Articular chondrocyte of knee joint (primary cell): ENCODE data around the gene CCNB1IP1. TPM values are rescaled to one million over a fixed set of nuclear protein-coding genes. Genes with fewer than 3 reads are reported as not detected.
A peak's percentile ranks its signal among the peaks of the same experiment; 100 is the strongest.

Experiments used
- small RNA-seq: library from RNA; depleted of rRNA; stranded (forward); fragments of <200 nt; gene quantifications from one replicate; pipeline ENCODE3, GENCODE V24; 2012
- total RNA-seq: library from RNA; depleted of rRNA; stranded (reverse); fragments of >200 nt; gene quantifications from 2 replicates; pipeline ENCODE4 v1.2.3, GENCODE V29; 2012

Gene CCNB1IP1, protein sequence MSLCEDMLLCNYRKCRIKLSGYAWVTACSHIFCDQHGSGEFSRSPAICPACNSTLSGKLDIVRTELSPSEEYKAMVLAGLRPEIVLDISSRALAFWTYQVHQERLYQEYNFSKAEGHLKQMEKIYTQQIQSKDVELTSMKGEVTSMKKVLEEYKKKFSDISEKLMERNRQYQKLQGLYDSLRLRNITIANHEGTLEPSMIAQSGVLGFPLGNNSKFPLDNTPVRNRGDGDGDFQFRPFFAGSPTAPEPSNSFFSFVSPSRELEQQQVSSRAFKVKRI
- 40.1 and 40.6 TPM in 2 replicates for total RNA-seq

DNA sequence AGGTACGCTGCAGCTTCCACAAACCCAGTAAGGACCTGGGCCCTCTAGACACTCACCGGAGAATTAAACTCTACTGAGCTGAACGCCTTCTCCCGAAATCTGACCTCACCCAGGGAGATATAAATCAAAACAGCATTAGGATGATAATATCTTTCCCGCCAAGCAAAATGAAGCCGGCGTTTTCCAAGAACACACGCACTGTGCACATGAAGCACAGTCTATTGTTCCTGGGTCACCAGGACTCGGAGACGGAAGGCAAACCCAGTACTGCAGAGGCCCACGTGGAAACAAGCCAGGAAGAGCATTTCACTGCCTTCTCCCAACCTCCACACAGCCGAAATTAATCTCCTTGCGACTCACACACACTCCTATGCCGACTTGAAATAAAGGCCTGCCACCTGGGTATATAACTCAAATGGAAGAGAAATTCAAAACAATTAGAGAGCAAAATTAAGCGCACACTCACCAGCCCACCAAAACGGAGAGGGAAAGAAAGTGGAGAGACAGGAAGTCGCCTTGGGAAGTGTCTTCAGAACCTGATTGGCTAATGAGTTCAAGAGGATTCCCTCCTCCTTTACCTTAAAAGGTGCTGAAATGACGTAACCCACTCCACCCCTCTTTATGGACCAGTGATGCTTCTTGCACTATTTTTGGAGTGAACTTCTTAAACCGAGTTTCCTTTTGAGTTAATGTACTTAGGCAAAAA is at the start of gene CCNB1IP1:
Gene CCNB1IP1, minus strand, starts transcription at position 492 of the 706 bp plus-strand sequence. CDS start 16,756 bp downstream, outside the sequence.

DNA sequence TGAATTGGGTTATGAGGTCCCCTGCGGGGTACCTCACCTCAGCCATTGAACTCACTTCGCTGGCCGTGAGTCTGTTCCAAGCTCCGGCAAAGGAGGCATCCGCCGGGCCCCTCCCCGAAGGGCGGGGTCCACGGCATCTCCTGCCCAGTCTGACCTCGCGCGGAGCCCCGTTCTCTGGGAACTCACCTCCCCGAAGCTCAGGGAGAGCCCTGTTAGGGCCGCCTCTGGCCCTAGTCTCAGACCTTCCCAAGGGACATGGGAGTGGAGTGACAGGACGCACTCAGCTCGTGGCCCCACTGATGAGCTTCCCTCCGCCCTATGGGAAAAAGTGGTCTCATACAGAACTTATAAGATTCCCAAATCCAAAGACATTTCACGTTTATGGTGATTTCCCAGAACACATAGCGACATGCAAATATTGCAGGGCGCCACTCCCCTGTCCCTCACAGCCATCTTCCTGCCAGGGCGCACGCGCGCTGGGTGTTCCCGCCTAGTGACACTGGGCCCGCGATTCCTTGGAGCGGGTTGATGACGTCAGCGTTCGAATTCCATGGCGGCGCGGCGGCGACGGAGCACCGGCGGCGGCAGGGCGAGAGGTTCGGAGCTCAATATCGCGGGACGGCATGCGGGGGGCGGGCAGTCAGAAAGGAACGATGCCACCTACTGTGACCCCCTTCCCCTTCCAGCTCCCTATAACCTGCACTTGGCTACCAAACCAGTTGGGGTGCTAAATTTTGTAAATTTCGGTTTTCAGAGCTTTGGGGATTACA is 10.2 kb upstream of the CCNB1IP1 start, which contains the start of gene PARP2:
Gene PARP2, plus strand, starts transcription at position 544 of the 770 bp plus-strand sequence. Its CDS starts 7 bp downstream, at position 551.

DNA sequence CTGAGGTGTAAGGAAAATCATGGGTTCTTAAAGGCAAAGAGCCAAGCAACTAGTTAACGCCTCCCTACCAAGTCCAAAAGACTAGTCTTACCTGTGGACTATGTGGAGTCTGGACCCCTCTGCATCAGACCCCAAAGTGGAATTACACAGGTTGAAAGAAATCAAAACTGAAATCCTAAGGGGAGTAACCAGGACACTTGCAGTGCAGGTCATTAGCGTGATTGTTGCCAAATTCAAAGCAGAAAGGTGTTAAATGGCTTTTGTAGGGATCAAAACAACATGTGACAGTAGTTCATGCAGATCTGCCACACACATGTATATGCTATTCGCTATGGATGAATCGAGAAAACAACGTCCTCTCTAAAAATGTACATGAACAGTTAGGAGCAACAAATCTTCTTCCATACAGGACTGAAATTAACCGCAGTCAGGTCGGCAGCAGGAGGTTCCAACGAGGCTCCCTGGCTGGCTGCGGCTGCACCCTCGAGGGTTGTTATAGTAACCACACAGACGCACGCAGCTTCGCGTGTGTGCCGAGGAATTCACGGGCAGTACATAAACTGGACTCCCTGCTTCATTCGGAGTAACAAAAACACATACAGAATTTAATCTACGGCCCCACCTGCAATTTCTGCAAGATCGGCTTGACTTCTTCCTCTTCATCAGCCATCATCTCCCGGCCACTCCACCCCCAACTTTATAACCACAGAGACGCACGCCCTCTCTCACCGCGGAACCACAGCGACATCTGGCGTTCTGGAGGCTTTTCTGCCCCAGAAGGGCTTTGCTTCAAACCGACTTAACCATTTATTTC is 27.6 kb downstream of the CCNB1IP1 start, which contains the start of gene TTC5:
Gene TTC5, minus strand, starts transcription at position 687 of the 814 bp plus-strand sequence. Its CDS starts 14 bp downstream, at position 673.

Small RNA genes lying within 50 kb of the gene (small RNA-seq; reads per million reads assigned to genes)
- gene SNORA79B = 0.88 reads per million, percentile 36 among the genes with 10 or more reads in this experiment
- gene SNORD126 = 53.5 reads per million, percentile 97 among the genes with 10 or more reads in this experiment

Other genes starting within 250 kb of the CCNB1IP1 start
- gene OR4K17, start 222.5 kb downstream of the CCNB1IP1 start, total RNA-seq = not detected in 2 replicates
- gene OR4N5, start 194.5 kb downstream of the CCNB1IP1 start, total RNA-seq = not detected in 2 replicates
- not detected in 2 replicates for gene OR11G2, start 142.4 kb downstream of the CCNB1IP1 start, total RNA-seq
- not detected in 2 replicates for gene OR11H6, start 109.6 kb downstream of the CCNB1IP1 start, total RNA-seq
- gene OR11H7, start 104.3 kb downstream of the CCNB1IP1 start, total RNA-seq = not detected in 2 replicates
- gene OR11H4, start 94.0 kb downstream of the CCNB1IP1 start, total RNA-seq = not detected in 2 replicates
- gene TTC5, start 27.3 kb downstream of the CCNB1IP1 start, total RNA-seq = 15.7 and 17.6 TPM in 2 replicates
- 7.3 and 11.2 TPM in 2 replicates for gene PARP2, start 10.4 kb upstream of the CCNB1IP1 start, total RNA-seq
- gene TEP1, start 80.2 kb upstream of the CCNB1IP1 start, total RNA-seq = 25.0 and 27.2 TPM in 2 replicates
- gene KLHL33, start 102.9 kb upstream of the CCNB1IP1 start, total RNA-seq = 0.13 and 0.22 TPM in 2 replicates
- 39.3 and 45.1 TPM in 2 replicates for gene OSGEP, start 121.5 kb upstream of the CCNB1IP1 start, total RNA-seq
- 58.0 and 73.2 TPM in 2 replicates for gene APEX1, start 121.9 kb upstream of the CCNB1IP1 start, total RNA-seq
- gene PIP4P1, start 128.2 kb upstream of the CCNB1IP1 start, total RNA-seq = 19.9 and 21.6 TPM in 2 replicates
- 30.3 and 38.5 TPM in 2 replicates for gene PNP, start 136.1 kb upstream of the CCNB1IP1 start, total RNA-seq
- not detected in 2 replicates for gene RNASE10, start 172.3 kb upstream of the CCNB1IP1 start, total RNA-seq
- not detected in 2 replicates for gene RNASE9, start 227.8 kb upstream of the CCNB1IP1 start, total RNA-seq